Measurements from ENCODE around the gene PLEKHH2.
"Not testable (repeated sequence)": the region's sequence is repeated elsewhere in the genome, so short reads cannot be mapped to it uniquely, and the experiment has no call there.

Gene PLEKHH2

DNA sequence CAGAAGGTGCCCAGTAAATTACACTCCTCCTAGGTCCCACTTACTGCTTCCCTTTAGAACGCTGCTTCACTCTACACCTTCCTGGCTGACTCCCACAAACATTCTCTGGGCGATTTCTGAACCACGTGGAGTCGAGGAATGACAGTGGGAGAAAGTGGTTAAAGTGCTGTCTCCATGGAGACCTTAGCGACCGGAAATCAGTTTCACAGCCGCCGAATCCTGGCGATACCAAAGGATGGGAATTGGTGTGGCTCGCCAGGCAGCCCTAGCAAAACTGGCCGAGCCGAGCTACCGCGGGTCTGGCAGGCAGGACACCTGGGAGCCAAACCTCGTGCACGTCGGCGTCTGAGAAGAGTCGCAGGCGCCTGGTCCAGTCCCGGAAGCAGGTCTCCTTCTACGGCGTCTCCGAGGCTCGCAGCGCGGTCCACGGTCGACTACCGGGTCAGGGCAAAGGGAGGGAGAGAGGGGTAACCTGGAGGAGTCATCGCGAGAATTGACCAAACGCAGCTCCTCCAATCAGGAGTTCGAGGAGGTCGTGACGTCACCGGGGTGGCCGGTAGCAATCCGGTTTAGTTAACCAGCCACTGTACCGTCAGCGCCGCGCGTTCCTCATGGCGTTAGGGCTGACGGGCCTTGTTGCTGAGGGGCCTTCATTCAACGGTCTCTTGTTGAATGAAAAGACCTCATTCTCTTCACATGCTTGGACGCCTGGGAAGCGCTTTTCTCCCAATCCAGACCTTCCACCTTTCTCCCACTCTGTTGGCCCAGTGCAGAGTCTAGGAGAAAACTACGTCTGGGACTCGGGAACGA lies 41.3 kb upstream of the PLEKHH2 start, which contains the start of gene THADA:
Gene THADA (minus strand): TSS at position 436 of the 810 bp plus-strand sequence. CDS start 3,646 bp downstream, outside the sequence.
- TF ChIP-seq, protein P1, sequence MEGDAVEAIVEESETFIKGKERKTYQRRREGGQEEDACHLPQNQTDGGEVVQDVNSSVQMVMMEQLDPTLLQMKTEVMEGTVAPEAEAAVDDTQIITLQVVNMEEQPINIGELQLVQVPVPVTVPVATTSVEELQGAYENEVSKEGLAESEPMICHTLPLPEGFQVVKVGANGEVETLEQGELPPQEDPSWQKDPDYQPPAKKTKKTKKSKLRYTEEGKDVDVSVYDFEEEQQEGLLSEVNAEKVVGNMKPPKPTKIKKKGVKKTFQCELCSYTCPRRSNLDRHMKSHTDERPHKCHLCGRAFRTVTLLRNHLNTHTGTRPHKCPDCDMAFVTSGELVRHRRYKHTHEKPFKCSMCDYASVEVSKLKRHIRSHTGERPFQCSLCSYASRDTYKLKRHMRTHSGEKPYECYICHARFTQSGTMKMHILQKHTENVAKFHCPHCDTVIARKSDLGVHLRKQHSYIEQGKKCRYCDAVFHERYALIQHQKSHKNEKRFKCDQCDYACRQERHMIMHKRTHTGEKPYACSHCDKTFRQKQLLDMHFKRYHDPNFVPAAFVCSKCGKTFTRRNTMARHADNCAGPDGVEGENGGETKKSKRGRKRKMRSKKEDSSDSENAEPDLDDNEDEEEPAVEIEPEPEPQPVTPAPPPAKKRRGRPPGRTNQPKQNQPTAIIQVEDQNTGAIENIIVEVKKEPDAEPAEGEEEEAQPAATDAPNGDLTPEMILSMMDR (IDR thresholded peaks at IDR 0.05; ENCODE audit: poor library complexity, severe bottlenecking) = no peak
- Histone ChIP-seq H3K27me3 (ENCODE audit: insufficient read depth, poor library complexity, severe bottlenecking) (no peaks in the 10 kb centered on the region), H3K4me3 (ENCODE audit: severe bottlenecking) (peak within 1 kb of the TSS; percentile 82), H3K27ac (ENCODE audit: poor library complexity, severe bottlenecking) (peak within 1 kb of the TSS; percentile 58), H3K36me3 (ENCODE audit: low read depth) (peaks cover 18% of the 10 kb centered on the region), H3K9me3 (ENCODE audit: severe bottlenecking) (no peaks in the 10 kb centered on the region), H3K4me1 (ENCODE audit: insufficient read depth, poor library complexity, severe bottlenecking) (peaks cover 6% of the 10 kb centered on the region)
- peak; percentile 97 for ATAC-seq (ENCODE audit: low read depth)
- peak; percentile 99 for DNase-seq (ENCODE audit: low spot score)

DNA sequence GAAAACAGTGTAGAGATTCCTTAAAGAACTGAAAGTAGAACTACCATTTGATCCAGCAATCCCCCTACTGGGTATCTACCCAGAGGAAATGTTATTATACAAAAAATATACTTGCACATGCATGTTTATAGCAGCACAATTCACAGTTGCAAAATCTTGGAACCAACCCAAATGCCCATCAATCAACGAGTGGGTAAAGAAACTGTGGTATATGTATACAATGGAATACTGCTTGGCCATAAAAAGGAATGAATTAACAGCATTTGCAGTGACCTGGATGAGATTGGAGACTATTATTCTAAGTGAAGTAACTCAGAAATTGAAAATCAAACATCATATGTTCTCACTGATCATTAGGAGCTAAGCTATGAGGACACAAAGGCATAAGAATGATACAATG lies 36.5 kb upstream of the PLEKHH2 start:
- H3K9me3 ChIP-seq (ENCODE audit: severe bottlenecking); H3K36me3 ChIP-seq (ENCODE audit: low read depth); ATAC-seq (ENCODE audit: low read depth); H3K27me3 ChIP-seq (ENCODE audit: insufficient read depth, poor library complexity, severe bottlenecking); H3K4me3 ChIP-seq (ENCODE audit: severe bottlenecking); H3K4me1 ChIP-seq (ENCODE audit: insufficient read depth, poor library complexity, severe bottlenecking); H3K27ac ChIP-seq (ENCODE audit: poor library complexity, severe bottlenecking); DNase-seq (ENCODE audit: low spot score): not testable (repeated sequence)

DNA sequence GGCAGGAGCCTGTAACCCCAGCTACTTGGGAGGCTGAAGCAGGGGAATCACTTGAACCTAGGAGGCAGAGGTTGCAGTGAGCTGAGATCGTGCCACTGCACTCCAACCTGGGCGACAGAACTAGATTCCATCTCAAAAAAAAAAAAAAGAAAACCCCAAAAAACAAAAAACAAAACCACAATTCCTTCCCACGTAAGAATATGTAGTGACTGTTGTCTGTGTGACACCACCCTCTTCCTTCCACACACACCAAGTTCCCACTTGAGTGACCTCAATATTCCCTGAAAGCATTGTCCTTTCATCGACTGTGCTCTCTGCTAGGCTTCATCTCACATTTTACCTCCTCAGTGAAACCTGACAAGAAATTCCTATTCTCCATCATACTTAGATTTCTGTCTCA lies 32.4 kb upstream of the PLEKHH2 start:
- ATAC-seq (ENCODE audit: low read depth) (no peak), DNase-seq (ENCODE audit: low spot score) (no peak)
- H3K27ac ChIP-seq (ENCODE audit: poor library complexity, severe bottlenecking) = no peak overlapping the region
- TF ChIP-seq, protein P1 (IDR thresholded peaks at IDR 0.05; ENCODE audit: poor library complexity, severe bottlenecking) = no peak
- no peaks in the 10 kb centered on the region for H3K27me3 ChIP-seq (ENCODE audit: insufficient read depth, poor library complexity, severe bottlenecking)
- H3K4me3 ChIP-seq (ENCODE audit: severe bottlenecking) = no peak overlapping the region
- no peaks in the 10 kb centered on the region for H3K9me3 ChIP-seq (ENCODE audit: severe bottlenecking)
- no peaks in the 10 kb centered on the region for H3K36me3 ChIP-seq (ENCODE audit: low read depth)
- H3K4me1 ChIP-seq (ENCODE audit: insufficient read depth, poor library complexity, severe bottlenecking) = no peaks in the 10 kb centered on the region

DNA sequence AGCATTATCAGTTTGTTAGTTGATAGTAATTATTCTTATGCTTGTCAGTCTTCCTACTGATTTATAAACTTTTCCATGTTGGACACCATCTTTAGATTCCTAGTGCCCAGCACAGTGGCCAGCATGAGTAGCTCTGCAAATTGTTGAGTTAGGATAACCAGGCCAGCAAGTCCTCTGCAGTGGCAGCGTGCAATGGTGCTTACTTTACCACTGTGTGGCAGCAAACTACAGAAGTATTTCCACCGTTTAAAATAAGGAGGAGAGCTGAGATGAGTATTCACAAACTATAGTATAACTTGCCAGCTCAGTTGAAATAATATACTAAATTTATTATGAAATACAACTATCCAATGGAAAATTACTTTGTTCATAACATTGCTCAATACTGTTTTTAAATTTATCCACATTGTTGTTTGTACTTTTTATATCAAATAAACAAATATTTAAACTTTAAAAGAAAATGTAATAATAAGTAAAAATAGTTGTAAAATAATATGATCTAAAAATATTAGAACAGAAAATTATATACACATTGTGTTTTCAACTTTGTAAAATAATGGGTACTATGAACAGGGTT lies 31.9 kb upstream of the PLEKHH2 start:
- ATAC-seq (ENCODE audit: low read depth) = peak; percentile 81

DNA sequence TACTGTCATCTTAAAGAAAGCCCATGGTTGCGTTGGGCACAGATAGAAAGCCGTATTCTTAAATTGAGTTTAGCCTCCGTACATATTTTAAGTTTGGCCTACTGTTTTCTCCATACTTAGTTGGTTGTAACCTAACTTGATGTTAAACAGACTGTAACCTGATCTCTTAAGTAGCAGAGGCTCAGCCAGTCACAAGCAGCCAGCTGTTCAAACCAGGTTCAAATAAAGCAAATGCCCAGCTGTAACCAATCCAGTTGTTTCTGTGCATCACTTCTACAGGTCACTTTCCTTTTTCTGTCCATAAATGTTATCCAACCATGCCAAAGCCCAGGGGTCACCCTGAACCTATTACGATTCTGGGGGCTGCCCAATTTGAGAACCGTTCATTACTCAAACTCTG lies 31.2 kb upstream of the PLEKHH2 start:
- H3K27ac ChIP-seq (ENCODE audit: poor library complexity, severe bottlenecking) = no peak overlapping the region
- no peaks in the 10 kb centered on the region for H3K4me1 ChIP-seq (ENCODE audit: insufficient read depth, poor library complexity, severe bottlenecking)
- ATAC-seq (ENCODE audit: low read depth) (no peak), DNase-seq (ENCODE audit: low spot score) (no peak)
- H3K36me3 ChIP-seq (ENCODE audit: low read depth) = no peaks in the 10 kb centered on the region
- no peaks in the 10 kb centered on the region for H3K9me3 ChIP-seq (ENCODE audit: severe bottlenecking)
- no peaks in the 10 kb centered on the region for H3K27me3 ChIP-seq (ENCODE audit: insufficient read depth, poor library complexity, severe bottlenecking)
- no peak overlapping the region for H3K4me3 ChIP-seq (ENCODE audit: severe bottlenecking)
- TF ChIP-seq, protein P1 (IDR thresholded peaks at IDR 0.05; ENCODE audit: poor library complexity, severe bottlenecking) = no peak

More for the DNA sequence above, 31.9 kb upstream of the PLEKHH2 start:
- Histone ChIP-seq H3K9me3 (ENCODE audit: severe bottlenecking) (no peaks in the 10 kb centered on the region), H3K4me3 (ENCODE audit: severe bottlenecking) (no peak overlapping the region), H3K4me1 (ENCODE audit: insufficient read depth, poor library complexity, severe bottlenecking) (no peaks in the 10 kb centered on the region), H3K27me3 (ENCODE audit: insufficient read depth, poor library complexity, severe bottlenecking) (no peaks in the 10 kb centered on the region), H3K27ac (ENCODE audit: poor library complexity, severe bottlenecking) (no peak overlapping the region), H3K36me3 (ENCODE audit: low read depth) (no peaks in the 10 kb centered on the region)
- no peak for DNase-seq (ENCODE audit: low spot score)
- TF ChIP-seq, protein P1 (IDR thresholded peaks at IDR 0.05; ENCODE audit: poor library complexity, severe bottlenecking) = peak; percentile 76
